HepG2 (cell line): ENCODE results near the gene SLC23A2. TPM values are rescaled to one million over a fixed set of nuclear protein-coding genes. Genes with fewer than 3 reads are reported as not detected.

Source experiments
- ATAC-seq: fragments of 200-7000 bp; cut with Tn5 transposase; 3 replicates; pipeline ENCODE4 v1.9.1; 2020; ENCODE audit warnings: mild to moderate bottlenecking, moderate library complexity
- BruUV-seq: library from RNA; stranded (reverse); fragments of 400-500 nt; replicated peaks from 2 replicates; lab custom pipeline; 2021; lab: Mats Ljungman, UMichigan
- CTCF ChIA-PET: fragments of 300-600 bp; formaldehyde crosslinking; extraction: SDS; loops from one replicate; lab custom pipeline; 2021; ENCODE audit warnings: low total read pairs, inconsistent platforms, low intra/inter-chr PET ratio; lab: Yijun Ruan, JAX
- POLR2A ChIA-PET: fragments of 350-600 bp; sonication (Branson Sonifier 250); formaldehyde crosslinking; loops from one replicate; lab custom pipeline; 2020; ENCODE audit warnings: antibody characterized with exemption, inconsistent platforms; lab: Yijun Ruan, JAX
- DNase-seq: peaks from one replicate; pipeline ENCODE4 v3.0.0-alpha.2; 2015; ENCODE audit warnings: low spot score
- FAIRE-seq: peaks from 3 replicates; lab custom pipeline; 2011; peaks lifted over from hg19 to GRCh38; lab: Jason Lieb, UNC
- H2AFZ ChIP-seq: one replicate; pipeline ENCODE4 v1.6.1; 2011; ENCODE audit warnings: low read length, inconsistent platforms
- H3K27ac ChIP-seq: fragments of 300-600 bp; 3 replicates; pipeline ENCODE4 v1.8.0; 2011; ENCODE audit warnings: mixed run types, mild to moderate bottlenecking, mixed read lengths, low read length, inconsistent platforms; ENCODE audit not compliant: insufficient read depth; ENCODE audit errors: extremely low read length
- H3K27me3 ChIP-seq, 2 experiments: fragments of 200-600 bp in 1 of 2; 2 replicates in 1 of 2; 3 replicates in 1 of 2; pipeline versions ENCODE4 v1.6.0 to v1.8.0; 2011; ENCODE audit warnings: low read length in 2 of 2, mild to moderate bottlenecking in 2 of 2, moderate library complexity in 2 of 2, inconsistent platforms in 1 of 2; ENCODE audit not compliant: insufficient read depth in 2 of 2, control insufficient read depth in 1 of 2
- H3K36me3 ChIP-seq, 2 experiments: fragments of 200-600 bp in 1 of 2; replicated peaks in 1 of 2; 2 replicates in 1 of 2; 3 replicates in 1 of 2; pipeline versions ENCODE4 v1.5.1 to v1.8.0; 2011; ENCODE audit warnings: low read length in 2 of 2, inconsistent platforms in 1 of 2; ENCODE audit not compliant: insufficient read depth in 2 of 2, control insufficient read depth in 1 of 2
- H3K4me1 ChIP-seq: 2 replicates; pipeline ENCODE4 v1.5.1; 2012; ENCODE audit warnings: low read length, inconsistent platforms; ENCODE audit not compliant: insufficient read depth
- H3K4me2 ChIP-seq: 2 replicates; pipeline ENCODE4 v1.6.0; 2011; ENCODE audit warnings: low read depth, low read length, inconsistent platforms
- H3K4me3 ChIP-seq, 3 experiments: fragments of 200-600 bp in 1 of 3; sonication (generic), shearing (Covaris generic) in 1 of 3; replicated peaks in 1 of 3; 2 replicates each; pipeline ENCODE4 v1.5.1; 2011 to 2016; ENCODE audit warnings: low read length in 3 of 3, inconsistent platforms in 2 of 3, low read depth in 2 of 3, mild to moderate bottlenecking in 2 of 3, control low read depth in 1 of 3, mixed read lengths in 1 of 3; ENCODE audit not compliant: insufficient read depth in 1 of 3
- H3K79me2 ChIP-seq: one replicate; pipeline ENCODE4 v1.6.1; 2011; ENCODE audit warnings: low read length, inconsistent platforms; ENCODE audit not compliant: insufficient read depth
- H3K9ac ChIP-seq: 2 replicates; pipeline ENCODE4 v1.6.0; 2011; ENCODE audit warnings: mild to moderate bottlenecking, low read depth, low read length, inconsistent platforms; ENCODE audit not compliant: insufficient read depth
- H3K9me3 ChIP-seq: 2 replicates; pipeline ENCODE4 v1.5.1; 2012; ENCODE audit warnings: mild to moderate bottlenecking, low read length
- H4K20me1 ChIP-seq: 2 replicates; pipeline ENCODE4 v1.6.0; 2011; ENCODE audit warnings: inconsistent platforms, mild to moderate bottlenecking, low read length, moderate library complexity; ENCODE audit not compliant: insufficient read depth
- AGO1 ChIP-seq: fragments of 200-400 bp; formaldehyde crosslinking; IDR thresholded peaks from 2 replicates; pipeline ENCODE4 v1.6.1; 2017; ENCODE audit warnings: mild to moderate bottlenecking, low read depth, low read length, moderate library complexity; ENCODE audit not compliant: poor library complexity, severe bottlenecking
- FOXM1 ChIP-seq: sonication (generic); formaldehyde crosslinking; IDR thresholded peaks from 2 replicates; pipeline ENCODE4 v1.5.0; 2020; ENCODE audit warnings: missing genetic modification reagents
- MAF1 ChIP-seq: sonication (generic); formaldehyde crosslinking; IDR thresholded peaks from 2 replicates; pipeline ENCODE4 v1.5.0; 2020; ENCODE audit warnings: missing genetic modification reagents, borderline replicate concordance
- MAFF ChIP-seq: IDR thresholded peaks from 2 replicates; pipeline ENCODE4 v1.6.1; 2011; ENCODE audit warnings: low read depth, low read length, improper control_type of control experiment
- NFKB2 ChIP-seq: sonication (generic); formaldehyde crosslinking; IDR thresholded peaks from 2 replicates; pipeline ENCODE4 v1.4.0; 2020; ENCODE audit warnings: missing genetic modification reagents, borderline replicate concordance
- NFYB ChIP-seq: sonication (generic); formaldehyde crosslinking; IDR thresholded peaks from 2 replicates; pipeline ENCODE4 v1.4.0; 2020; ENCODE audit warnings: missing genetic modification reagents
- NR1H2 ChIP-seq: sonication (generic); formaldehyde crosslinking; IDR thresholded peaks from 2 replicates; pipeline ENCODE4 v1.8.1; 2022; ENCODE audit warnings: low read depth, missing genetic modification reagents, borderline replicate concordance
- PHF21A ChIP-seq: sonication (generic); formaldehyde crosslinking; IDR thresholded peaks from 2 replicates; pipeline ENCODE4 v1.5.0; 2020; ENCODE audit warnings: mild to moderate bottlenecking, missing genetic modification reagents
- RNF2 ChIP-seq: fragments of 450-650 bp; conservative IDR thresholded peaks from 2 replicates; pipeline ENCODE4 v1.6.1; 2016; ENCODE audit warnings: low read depth
- SP140L ChIP-seq: sonication (generic); formaldehyde crosslinking; IDR thresholded peaks from 2 replicates; pipeline ENCODE4 v1.4.0; 2020; ENCODE audit warnings: missing genetic modification reagents, borderline replicate concordance
- TBL1XR1 ChIP-seq: fragments of 150-350 bp; IDR thresholded peaks from 2 replicates; pipeline ENCODE4 v1.6.1; 2014; ENCODE audit warnings: borderline replicate concordance, low read length; ENCODE audit not compliant: partially characterized antibody
- ZC3H4 ChIP-seq: sonication (generic); formaldehyde crosslinking; IDR thresholded peaks from 2 replicates; pipeline ENCODE4 v1.4.0; 2020; ENCODE audit warnings: missing genetic modification reagents, borderline replicate concordance
- ZEB1 ChIP-seq: IDR thresholded peaks from 2 replicates; pipeline ENCODE4 v1.6.1; 2012; ENCODE audit warnings: mild to moderate bottlenecking, low read depth, inconsistent platforms; ENCODE audit not compliant: insufficient replicate concordance
- ZFP36L1 ChIP-seq: sonication (generic); formaldehyde crosslinking; IDR thresholded peaks from 2 replicates; pipeline ENCODE4 v1.8.0; 2022; ENCODE audit warnings: mild to moderate bottlenecking, missing genetic modification reagents, moderate library complexity
- ZNF317 ChIP-seq: sonication (generic); formaldehyde crosslinking; IDR thresholded peaks from 2 replicates; pipeline ENCODE4 v1.5.0; 2020; ENCODE audit warnings: mild to moderate bottlenecking, missing genetic modification reagents
- ZNF570 ChIP-seq: sonication (generic); formaldehyde crosslinking; IDR thresholded peaks from 2 replicates; pipeline ENCODE4 v1.4.0; 2020; ENCODE audit warnings: mild to moderate bottlenecking, missing genetic modification reagents, borderline replicate concordance
- ZNF788 ChIP-seq: sonication (generic); formaldehyde crosslinking; IDR thresholded peaks from 2 replicates; pipeline ENCODE4 v1.5.0; 2020; ENCODE audit warnings: mild to moderate bottlenecking, missing genetic modification reagents, borderline replicate concordance
- ZNF790 ChIP-seq: sonication (generic); formaldehyde crosslinking; IDR thresholded peaks from 2 replicates; pipeline ENCODE4 v1.8.0; 2022; ENCODE audit warnings: missing genetic modification reagents, mild to moderate bottlenecking, borderline replicate concordance
- WGBS: methylation state at CpG from one replicate; pipeline ENCODE4 v1.1.6; 2017; ENCODE audit warnings: low lambda C conversion rate; 5-methylcytosine and 5-hydroxymethylcytosine counted together
- in situ Hi-C: cut with HindIII; loops from 2 replicates; pipeline ENCODE4 v1.10.0; 2017; ENCODE audit warnings: low pct_unique_long_range_greater_than_20kb; ENCODE audit not compliant: extremely low pct_ligation_motif_present
- intact Hi-C: fragments of 100-400 bp; cut with micrococcal nuclease; formaldehyde crosslinking; loops from one replicate; pipeline ENCODE4 v1.10.0; 2022; ENCODE audit not compliant: unreplicated experiment
- polyA plus RNA-seq, 8 experiments: library from polyadenylated mRNA; depleted of rRNA in 3 of 8; stranded (reverse) in 7 of 8; unstranded in 1 of 8; fragments of >200 nt; fragmentation: Illumina TruSeq in 4 of 8; extraction: Trizol in 4 of 8; gene quantifications; 2 replicates each; pipeline versions ENCODE4 v1.2.1 to v1.2.3, GENCODE V29; 2011 to 2016; ENCODE audit warnings: low read depth in 4 of 8, missing spikeins in 1 of 8, mixed read lengths in 1 of 8; ENCODE audit not compliant: insufficient read depth in 1 of 8
- total RNA-seq, 5 experiments: library from RNA; depleted of rRNA; stranded (reverse); fragments of >200 nt; fragmentation: Illumina TruSeq; extraction: Trizol; gene quantifications; 2 replicates each; pipeline ENCODE4 v1.2.3, GENCODE V29; 2016; ENCODE audit warnings: low read depth in 1 of 5
- TF ChIP-seq, protein P1 (sequence below): sonication (generic); formaldehyde crosslinking; IDR thresholded peaks from 2 replicates; pipeline ENCODE4 v1.5.1; 2020; ENCODE audit warnings: mild to moderate bottlenecking, missing genetic modification reagents, moderate library complexity
- TF ChIP-seq, protein P2 (sequence below): sonication (generic); formaldehyde crosslinking; IDR thresholded peaks from 2 replicates; pipeline ENCODE4 v1.4.0; 2020; ENCODE audit warnings: missing genetic modification reagents

SLC23A2 gene
- total and polyA plus RNA-seq, 2 of the 13 experiments (the other 11 are each of a cell fraction or from before 2014, with no cell fraction given) = 42.2 to 51.2 TPM

DNA sequence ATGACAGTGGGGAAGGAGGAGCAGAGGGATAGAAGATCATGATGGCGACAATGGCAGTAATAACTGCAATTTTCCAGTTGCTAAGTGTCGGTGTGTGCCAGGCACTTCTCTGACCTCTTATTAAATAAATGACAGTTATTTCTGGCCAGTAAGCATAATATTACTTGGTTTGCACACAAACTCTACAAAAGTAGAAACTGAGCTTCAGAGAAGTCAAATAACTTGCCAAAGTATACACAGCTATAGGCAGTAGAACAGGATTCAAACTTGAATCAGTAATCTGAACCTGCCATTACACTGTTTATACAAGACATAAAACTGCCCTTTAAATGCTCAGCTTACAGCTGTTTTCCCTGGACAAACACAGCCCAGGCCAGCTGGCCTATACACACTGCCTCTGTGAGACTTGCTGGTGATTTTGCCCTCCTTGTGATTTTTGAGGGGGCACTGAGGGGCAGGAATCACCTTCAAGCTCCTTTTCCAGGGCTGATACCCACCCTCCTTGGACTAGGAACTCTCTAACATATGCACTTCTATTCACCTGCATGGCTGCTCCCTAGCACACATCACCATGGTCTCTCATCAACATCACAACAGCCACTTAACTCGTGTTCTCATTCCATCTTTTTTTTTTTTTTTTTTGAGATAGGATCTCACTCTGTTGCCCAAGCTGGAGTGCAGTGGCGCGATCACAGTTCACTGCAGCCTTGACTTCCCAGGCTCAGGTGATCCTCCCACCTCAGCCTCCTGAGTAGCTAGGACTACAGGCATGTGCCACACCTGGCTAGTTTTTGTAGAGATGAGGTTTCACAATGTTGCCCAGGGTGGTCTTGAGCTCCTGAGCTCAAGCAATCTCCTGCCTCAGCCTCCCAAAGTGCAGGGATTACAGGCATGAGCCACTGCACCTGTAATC lies 63.6 kb downstream of the SLC23A2 start:
- no peaks in the 10 kb centered on the region for H3K9me3 ChIP-seq
- TF ChIP-seq, protein P1, sequence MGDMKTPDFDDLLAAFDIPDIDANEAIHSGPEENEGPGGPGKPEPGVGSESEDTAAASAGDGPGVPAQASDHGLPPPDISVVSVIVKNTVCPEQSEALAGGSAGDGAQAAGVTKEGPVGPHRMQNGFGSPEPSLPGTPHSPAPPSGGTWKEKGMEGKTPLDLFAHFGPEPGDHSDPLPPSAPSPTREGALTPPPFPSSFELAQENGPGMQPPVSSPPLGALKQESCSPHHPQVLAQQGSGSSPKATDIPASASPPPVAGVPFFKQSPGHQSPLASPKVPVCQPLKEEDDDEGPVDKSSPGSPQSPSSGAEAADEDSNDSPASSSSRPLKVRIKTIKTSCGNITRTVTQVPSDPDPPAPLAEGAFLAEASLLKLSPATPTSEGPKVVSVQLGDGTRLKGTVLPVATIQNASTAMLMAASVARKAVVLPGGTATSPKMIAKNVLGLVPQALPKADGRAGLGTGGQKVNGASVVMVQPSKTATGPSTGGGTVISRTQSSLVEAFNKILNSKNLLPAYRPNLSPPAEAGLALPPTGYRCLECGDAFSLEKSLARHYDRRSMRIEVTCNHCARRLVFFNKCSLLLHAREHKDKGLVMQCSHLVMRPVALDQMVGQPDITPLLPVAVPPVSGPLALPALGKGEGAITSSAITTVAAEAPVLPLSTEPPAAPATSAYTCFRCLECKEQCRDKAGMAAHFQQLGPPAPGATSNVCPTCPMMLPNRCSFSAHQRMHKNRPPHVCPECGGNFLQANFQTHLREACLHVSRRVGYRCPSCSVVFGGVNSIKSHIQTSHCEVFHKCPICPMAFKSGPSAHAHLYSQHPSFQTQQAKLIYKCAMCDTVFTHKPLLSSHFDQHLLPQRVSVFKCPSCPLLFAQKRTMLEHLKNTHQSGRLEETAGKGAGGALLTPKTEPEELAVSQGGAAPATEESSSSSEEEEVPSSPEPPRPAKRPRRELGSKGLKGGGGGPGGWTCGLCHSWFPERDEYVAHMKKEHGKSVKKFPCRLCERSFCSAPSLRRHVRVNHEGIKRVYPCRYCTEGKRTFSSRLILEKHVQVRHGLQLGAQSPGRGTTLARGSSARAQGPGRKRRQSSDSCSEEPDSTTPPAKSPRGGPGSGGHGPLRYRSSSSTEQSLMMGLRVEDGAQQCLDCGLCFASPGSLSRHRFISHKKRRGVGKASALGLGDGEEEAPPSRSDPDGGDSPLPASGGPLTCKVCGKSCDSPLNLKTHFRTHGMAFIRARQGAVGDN (CRISPR knock-in tag) = peak; percentile 43; the same call in 1 of the 2 replicates
- TF ChIP-seq ZC3H4 (no peak), ZNF788 (CRISPR knock-in tag) (no peak), FOXM1 (CRISPR knock-in tag) (no peak), MAFF (no peak; the same call in 1 of the 2 replicates), NR1H2 (CRISPR knock-in tag) (no peak), ZEB1 (no peak), ZFP36L1 (CRISPR knock-in tag) (no peak), NFKB2 (no peak), TBL1XR1 (no peak), AGO1 (no peak), PHF21A (CRISPR knock-in tag) (no peak), SP140L (CRISPR knock-in tag) (no peak), ZNF317 (CRISPR knock-in tag) (no peak), NFYB (CRISPR knock-in tag) (no peak), ZNF790 (CRISPR knock-in tag) (no peak), ZNF570 (CRISPR knock-in tag) (no peak), MAF1 (CRISPR knock-in tag) (no peak; the same call in 1 of the 2 replicates), RNF2 (no peak)
- TF ChIP-seq, protein P2, sequence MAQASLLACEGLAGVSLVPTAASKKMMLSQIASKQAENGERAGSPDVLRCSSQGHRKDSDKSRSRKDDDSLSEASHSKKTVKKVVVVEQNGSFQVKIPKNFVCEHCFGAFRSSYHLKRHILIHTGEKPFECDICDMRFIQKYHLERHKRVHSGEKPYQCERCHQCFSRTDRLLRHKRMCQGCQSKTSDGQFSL (CRISPR knock-in tag) = no peak

More for the DNA sequence above, 63.6 kb downstream of the SLC23A2 start:
- peak overlapping the region; percentile 69 for H3K4me2 ChIP-seq
- no peaks in the 10 kb centered on the region for H3K27me3 ChIP-seq
- peaks cover 0 to 4% of the 10 kb centered on the region in 2 experiments; a peak in 2 of 5 replicates for H3K36me3 ChIP-seq
- peaks cover 15% of the 10 kb centered on the region for H4K20me1 ChIP-seq
- H3K79me2 ChIP-seq = peaks cover 23% of the 10 kb centered on the region
- intact Hi-C loops = no loop called here
- peak; percentile 74 for DNase-seq
- H3K4me1 ChIP-seq = peaks cover 31% of the 10 kb centered on the region
- no peak overlapping the region for H2AFZ ChIP-seq
- peak; percentile 65 for FAIRE-seq
- peak overlapping the region; percentile 53 for H3K9ac ChIP-seq
- peak overlapping the region; percentile 79 for H3K27ac ChIP-seq
- ATAC-seq = peak; percentile 90
- CTCF ChIA-PET = no interaction called here
- no TSS peak for BruUV-seq
- WGBS = 54% methylated on average over 5 of the region's 5 CpGs
- in situ Hi-C loops = no loop called here
- POLR2A ChIA-PET = interaction anchor here (1.1 kb wide), 1 partner anchor 182 kb away, joined by 4 read pairs; the partner anchor contains the start of gene PCNA
- peak overlapping the region in 2 of 3 experiments; percentile 2 to 33; a peak in 2 of 6 replicates for H3K4me3 ChIP-seq
